CD4-positive, alpha-beta T cell treated with Interleukin-17A for 1 hour (primary cell): Measurements from ENCODE around the gene TTC7B.

Experiments used
- DNase-seq: peaks from one replicate; pipeline ENCODE4 v3.0.0-alpha.2; 2020

Gene TTC7B

GRCh38 chr14:90554341-90554740 lies 261.9 kb downstream of the TTC7B start:
- no peak for DNase-seq

- DNase-seq, result no peak
These were observed 262.3 kb downstream of the TTC7B start for GRCh38 chr14:90553921-90554336.

DNA sequence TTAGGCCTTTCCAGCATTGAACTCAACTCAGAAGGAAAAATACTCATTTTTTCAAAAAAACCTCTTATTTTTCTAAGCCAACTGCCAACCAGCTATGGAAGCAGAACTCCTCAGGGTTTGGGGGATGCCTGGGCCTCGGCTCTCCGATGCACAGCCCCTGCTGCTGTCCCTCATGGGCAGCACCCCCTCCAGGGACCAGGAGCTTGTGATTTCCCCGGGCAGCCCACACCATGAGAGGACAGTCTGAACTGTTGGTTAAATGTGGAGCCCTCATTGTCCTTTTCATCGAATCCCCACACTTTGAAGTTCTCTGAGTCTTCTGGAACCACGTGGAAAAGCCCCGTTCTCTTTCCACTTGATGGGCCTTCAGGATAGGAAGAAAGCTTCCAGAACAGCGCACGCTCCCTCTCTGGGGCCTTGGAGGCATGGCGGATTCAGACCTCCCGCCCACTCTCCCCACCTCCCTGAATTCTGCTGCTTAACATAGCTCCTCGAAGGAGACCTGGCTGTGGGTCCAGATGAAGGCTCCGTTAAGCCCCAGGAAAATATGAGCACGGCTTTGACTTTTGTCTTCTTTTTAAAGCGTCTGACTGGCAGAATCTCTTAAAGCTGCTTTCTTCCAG lies 262.8 kb downstream of the TTC7B start:
- DNase-seq, result no peak

DNA sequence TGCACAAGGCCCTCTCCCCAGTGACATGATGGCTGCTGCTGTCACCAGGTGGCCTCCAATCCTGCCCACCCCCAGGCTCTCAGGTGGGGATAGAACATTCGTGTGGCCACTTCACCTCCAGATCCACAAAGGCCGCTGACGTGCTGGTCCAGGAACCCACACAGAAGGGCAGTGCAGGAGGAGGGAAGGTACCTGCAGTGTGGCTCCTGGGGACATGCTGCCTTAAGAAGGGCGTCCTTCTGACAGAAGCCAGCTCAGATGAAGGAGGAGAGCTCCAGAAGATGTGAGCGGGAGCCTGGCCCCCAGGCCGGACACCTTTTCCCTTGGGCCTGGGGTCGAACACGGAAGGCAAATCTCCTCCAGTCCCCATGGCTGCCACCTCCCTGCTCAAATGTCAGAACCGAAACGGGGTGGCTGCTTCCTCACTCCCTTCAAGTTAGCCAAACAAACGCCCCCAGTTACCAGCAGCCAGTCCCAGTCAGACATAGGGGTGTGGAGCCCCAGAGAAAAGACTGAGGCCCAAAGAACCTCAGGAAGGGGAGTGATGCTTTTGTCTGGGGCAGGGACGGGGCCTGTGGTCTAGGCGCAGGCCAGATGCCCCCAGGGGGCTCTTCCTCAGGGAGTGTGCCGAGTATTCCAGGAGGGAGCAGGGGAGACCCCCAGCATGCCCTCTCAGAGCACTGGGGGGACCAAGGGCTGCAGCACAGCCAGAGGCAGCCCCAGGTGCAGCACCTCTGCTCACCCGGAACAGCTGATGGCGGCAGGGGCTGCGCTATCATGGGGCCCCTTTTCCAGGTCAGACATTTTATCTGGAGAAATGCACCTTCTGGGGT lies 263.5 kb downstream of the TTC7B start:
- no peak for DNase-seq

GRCh38 chr14:90551733-90552464 lies 264.3 kb downstream of the TTC7B start:
- no peak for DNase-seq

GRCh38 chr14:90551070-90551704 lies 265.0 kb downstream of the TTC7B start:
- DNase-seq, result no peak

DNA sequence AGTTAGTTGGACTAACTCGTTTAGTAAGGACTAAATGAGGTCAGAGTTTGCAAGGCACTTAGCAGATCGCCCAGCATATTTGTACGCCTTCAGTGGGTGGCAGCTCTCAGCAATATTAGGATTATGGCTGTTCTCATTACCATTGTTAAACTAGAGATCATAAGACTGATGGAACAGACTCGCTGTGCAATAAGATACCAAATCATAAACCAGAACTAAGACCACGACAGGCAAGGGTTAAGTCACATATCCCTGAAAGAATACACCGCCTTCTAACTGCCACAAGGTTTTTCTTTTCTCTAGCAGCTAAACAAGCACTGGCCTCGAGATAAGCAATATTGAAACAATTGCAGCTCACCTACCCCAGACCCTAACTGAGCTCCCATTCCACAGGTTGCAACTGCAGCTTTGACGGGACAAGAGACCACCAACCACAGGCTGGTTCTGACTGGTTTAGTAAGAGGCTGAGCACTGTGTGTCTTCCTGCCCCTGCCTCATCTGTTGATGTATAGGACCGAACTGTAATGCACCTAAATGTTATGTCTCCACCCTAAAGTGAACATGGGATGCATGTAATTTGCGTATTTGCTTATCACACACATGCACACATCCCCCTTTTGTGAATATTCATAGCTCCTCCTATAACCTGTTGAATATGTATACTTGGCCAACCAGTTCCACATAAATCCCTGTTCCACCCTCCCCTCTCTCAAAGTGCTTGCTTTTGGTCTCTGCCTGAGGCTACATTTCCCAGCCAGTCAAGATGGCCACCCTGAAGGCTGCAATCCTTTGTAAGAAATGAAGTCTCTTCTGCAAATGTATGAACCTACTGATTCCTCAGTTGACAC lies 266.2 kb downstream of the TTC7B start:
- DNase-seq, result no peak

DNA sequence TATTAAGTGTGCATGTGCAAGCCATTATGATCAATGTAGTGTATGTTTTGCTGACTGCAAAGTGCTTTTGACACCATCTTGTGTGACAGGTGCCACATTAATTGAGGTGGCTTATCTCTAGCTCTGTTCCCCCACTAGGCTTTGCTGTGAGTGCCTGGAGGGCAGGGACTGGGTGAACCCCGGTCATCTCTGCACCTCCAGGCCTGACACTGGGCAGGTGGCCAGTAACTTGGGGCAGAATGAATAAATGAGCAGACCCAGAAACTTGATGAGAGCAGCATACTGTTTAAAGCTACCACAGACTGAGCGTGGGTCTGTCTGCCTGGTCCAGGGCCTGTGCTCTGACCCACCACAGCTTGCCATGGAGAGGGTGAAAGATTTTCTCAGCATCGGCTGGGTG lies 267.8 kb downstream of the TTC7B start:
- no peak for DNase-seq

DNA sequence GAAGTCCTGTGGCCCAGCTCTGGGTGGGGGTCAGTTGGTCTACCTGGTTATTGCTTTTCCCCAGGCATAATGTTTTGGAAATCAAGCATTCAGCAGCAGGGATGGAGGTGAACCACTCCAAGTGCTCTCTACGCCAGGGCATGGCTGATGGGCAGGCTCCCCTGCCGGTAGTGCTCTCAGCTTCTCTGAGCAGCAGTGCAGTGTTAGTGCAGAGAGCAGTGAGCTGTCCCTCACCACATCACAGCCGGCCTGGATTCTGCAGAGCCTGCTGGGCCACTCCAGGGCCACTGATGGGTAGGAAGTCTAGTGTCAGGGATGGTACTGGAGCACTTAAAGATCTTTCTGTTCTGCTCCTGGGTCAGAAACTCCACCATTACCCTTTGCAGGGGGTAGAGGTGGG lies 268.3 kb downstream of the TTC7B start:
- no peak for DNase-seq

GRCh38 chr14:90547250-90547649 lies 269.0 kb downstream of the TTC7B start:
- DNase-seq, result no peak

GRCh38 chr14:90546767-90547166 lies 269.5 kb downstream of the TTC7B start:
- DNase-seq, result no peak

DNA sequence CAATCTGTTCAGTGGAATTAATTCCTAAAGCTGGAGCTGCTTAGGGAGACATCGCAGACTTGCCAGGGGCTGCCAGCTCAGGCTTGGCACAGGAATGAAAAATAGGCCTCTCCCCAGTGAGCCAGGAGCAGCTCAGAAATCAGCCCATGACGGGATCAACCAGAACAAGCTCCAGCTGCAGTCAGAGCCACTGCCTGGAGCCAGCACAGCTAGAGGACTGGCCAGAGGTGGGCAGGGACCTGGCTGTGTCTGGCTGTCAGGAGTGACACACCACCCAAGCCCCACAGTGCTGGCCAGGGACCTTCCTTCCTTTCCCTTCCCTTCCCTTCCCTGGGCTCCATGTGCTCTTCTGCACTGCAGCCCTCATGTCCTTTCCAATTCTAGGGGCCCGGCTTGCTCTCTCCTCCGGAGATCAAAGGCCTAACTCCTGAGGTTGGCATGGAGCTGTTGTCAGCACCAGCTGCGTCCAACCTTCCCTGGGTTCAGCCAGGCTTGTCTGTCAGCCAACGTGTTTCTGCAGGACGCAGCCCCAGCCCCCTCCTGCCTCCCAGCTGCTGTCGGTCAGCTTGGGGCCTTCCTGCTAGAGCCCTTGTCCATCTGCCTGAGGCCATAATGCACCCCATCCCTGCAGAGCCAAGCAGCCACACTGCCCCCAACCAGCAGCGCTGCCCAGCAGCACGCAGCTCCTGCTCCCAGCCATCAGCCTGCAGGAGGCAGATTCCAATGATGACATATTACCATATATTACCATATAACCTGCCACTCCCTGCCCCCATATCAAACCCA lies 270.1 kb downstream of the TTC7B start:
- no peak for DNase-seq

GRCh38 chr14:90545382-90545781 lies 270.8 kb downstream of the TTC7B start:
- no peak for DNase-seq

DNA sequence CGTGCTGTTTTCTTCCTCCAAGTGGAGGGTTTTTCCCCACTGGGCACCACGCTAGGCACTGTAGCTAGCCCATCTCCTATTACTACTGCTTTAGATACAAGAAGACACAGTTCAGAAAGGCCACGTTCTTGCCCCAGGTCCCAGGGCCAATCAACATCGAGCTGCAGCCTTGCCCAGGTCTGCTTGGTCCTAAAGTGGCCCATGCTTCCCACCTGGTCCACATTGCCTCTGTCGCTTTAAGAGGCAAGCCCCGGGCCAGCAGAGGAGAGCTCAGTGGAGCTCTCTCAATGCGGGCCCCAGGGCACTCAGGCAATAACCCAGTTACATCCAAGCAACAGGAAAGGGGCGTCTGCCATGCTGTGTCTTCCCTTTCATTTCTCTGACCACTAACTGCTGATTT lies 271.3 kb downstream of the TTC7B start:
- no peak for DNase-seq

DNA sequence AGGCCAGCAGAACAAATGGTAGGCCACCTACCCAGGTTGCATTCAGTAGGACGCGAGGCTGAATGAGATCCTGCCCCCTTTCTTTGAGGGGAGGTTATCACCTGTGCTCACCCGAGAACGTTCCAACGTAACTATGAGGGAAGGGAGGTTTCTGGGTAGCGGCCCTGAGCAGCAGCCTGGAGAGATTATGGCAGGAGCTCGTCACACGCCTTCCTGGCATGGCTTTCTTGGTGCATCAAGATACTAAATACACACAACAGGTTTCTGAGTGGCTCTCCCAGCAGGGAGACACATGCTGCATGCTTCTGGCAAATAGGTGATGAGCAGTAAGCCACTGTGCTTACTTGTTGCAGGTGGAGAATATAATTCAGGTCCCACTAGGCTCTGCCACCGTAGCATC lies 271.7 kb downstream of the TTC7B start:
- no peak for DNase-seq

DNA sequence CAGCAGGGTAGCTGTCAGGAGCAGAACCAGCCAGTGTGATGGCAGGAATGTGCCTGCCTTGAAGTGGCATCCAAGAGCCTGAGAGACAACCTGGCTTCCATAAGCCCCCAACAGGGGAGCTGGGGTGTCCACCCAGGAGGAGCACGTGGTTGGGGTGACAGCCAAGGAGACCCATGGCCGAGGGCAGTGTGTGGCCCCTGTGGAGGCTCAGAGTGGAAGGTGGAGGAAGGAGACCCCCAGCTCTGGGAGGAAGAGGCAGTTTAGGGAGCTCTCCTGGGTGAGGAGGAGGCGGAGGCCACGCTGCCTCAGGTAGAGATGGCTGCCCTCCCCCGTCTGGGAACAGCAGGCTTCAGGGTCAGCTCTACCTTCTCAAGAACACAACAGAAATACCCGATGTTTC lies 272.4 kb downstream of the TTC7B start:
- no peak for DNase-seq

- no peak for DNase-seq
These were observed 275.1 kb downstream of the TTC7B start for GRCh38 chr14:90541076-90541634.

DNA sequence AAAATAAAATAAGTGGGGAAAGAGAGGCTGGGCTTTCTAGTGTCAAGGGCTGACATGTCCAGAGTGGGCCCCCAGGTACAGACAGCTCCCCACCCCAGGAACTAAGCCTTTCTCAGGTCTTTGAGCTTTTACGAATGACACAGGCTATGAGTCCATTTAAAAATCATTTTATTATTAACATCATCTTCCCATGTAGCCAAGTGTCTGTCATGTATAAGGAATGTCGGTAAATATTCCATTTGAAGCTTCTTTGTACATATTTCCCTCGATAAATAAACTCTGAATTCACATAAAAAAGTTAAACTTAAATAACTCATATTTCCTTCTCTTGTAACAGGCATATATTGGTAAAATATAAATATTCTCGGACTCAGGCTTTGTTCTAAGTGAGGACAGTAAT lies 275.8 kb downstream of the TTC7B start:
- no peak for DNase-seq

DNA sequence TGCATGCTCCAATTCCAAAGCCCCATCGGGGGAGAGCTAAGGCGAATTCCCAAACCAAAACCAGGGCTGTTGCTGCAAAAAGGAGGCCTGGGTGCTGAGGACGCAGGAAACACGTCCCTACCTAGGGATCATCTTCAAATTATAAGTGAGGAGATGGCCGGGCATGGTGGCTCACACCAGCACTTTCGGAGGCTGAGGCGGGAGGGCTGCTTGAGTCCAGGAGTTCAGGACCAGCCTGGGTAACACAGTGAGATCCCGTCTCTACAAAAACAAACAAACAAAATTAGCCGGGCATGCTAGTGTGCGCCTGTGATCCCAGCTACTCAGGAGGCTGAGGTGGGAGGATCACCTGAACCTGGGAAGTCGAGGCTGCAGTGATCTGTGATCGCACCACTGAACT lies 276.2 kb downstream of the TTC7B start:
- no peak for DNase-seq

DNA sequence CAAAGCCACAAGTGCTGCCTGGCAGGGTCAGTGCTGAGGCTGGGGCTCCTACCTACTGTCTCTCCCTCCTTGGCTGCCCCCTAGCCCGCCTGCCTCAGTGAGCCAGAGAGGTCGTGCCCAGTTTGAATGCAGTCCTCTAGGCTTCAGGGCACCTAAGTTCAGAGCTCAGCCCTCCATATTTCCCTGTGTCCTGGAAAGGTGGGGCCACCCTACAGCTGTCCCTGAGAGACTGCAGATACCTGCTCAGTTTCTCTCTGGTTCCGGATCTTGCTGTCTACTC lies 276.8 kb downstream of the TTC7B start:
- no peak for DNase-seq

- no peak for DNase-seq
These were observed 277.3 kb downstream of the TTC7B start for GRCh38 chr14:90538716-90539495.
